ENCODE results near the gene ABCC12.

Gene ABCC12

GRCh38 chr16:48146710-48147109, 9.1 kb downstream of the ABCC12 start:
- in situ Hi-C loops (cut with MboI; ENCODE audit: low pct_unique_long_range_greater_than_20kb, low sequenced_read_pairs, unreplicated experiment) = no loop called here
- no peak for TF ChIP-seq CTCF (IDR thresholded peaks at IDR 0.05; ENCODE audit: extremely low read depth, insufficient read depth, missing control alignments)
- no peak for DNase-seq (ENCODE audit: low spot score)

- in situ Hi-C loops (cut with MboI; ENCODE audit: low pct_unique_long_range_greater_than_20kb, low sequenced_read_pairs, unreplicated experiment) = no loop called here
- no peak for DNase-seq (ENCODE audit: low spot score)
- TF ChIP-seq CTCF (IDR thresholded peaks at IDR 0.05; ENCODE audit: extremely low read depth, insufficient read depth, missing control alignments) = no peak
Measured at GRCh38 chr16:48146131-48146530, 9.7 kb downstream of the ABCC12 start.

GRCh38 chr16:48143812-48144368, 11.9 kb downstream of the ABCC12 start:
- no peak for DNase-seq (ENCODE audit: low spot score)
- no peak for TF ChIP-seq CTCF (IDR thresholded peaks at IDR 0.05; ENCODE audit: extremely low read depth, insufficient read depth, missing control alignments)
- in situ Hi-C loops (cut with MboI; ENCODE audit: low pct_unique_long_range_greater_than_20kb, low sequenced_read_pairs, unreplicated experiment) = no loop called here

- in situ Hi-C loops (cut with MboI; ENCODE audit: low pct_unique_long_range_greater_than_20kb, low sequenced_read_pairs, unreplicated experiment) = no loop called here
- no peak for DNase-seq (ENCODE audit: low spot score)
- TF ChIP-seq CTCF (IDR thresholded peaks at IDR 0.05; ENCODE audit: extremely low read depth, insufficient read depth, missing control alignments) = no peak
Measured at GRCh38 chr16:48140821-48141220, 15.0 kb downstream of the ABCC12 start.

- no peak for TF ChIP-seq CTCF (IDR thresholded peaks at IDR 0.05; ENCODE audit: extremely low read depth, insufficient read depth, missing control alignments)
- DNase-seq (ENCODE audit: low spot score) = no peak
- in situ Hi-C loops (cut with MboI; ENCODE audit: low pct_unique_long_range_greater_than_20kb, low sequenced_read_pairs, unreplicated experiment) = no loop called here
Measured at GRCh38 chr16:48139517-48139916, 16.3 kb downstream of the ABCC12 start.

- DNase-seq (ENCODE audit: low spot score) = no peak
- in situ Hi-C loops (cut with MboI; ENCODE audit: low pct_unique_long_range_greater_than_20kb, low sequenced_read_pairs, unreplicated experiment) = no loop called here
- TF ChIP-seq CTCF (IDR thresholded peaks at IDR 0.05; ENCODE audit: extremely low read depth, insufficient read depth, missing control alignments) = no peak
Measured at GRCh38 chr16:48138543-48138942, 17.2 kb downstream of the ABCC12 start.

GRCh38 chr16:48137822-48138221, 18.0 kb downstream of the ABCC12 start:
- no peak for DNase-seq (ENCODE audit: low spot score)
- in situ Hi-C loops (cut with MboI; ENCODE audit: low pct_unique_long_range_greater_than_20kb, low sequenced_read_pairs, unreplicated experiment) = no loop called here
- TF ChIP-seq CTCF (IDR thresholded peaks at IDR 0.05; ENCODE audit: extremely low read depth, insufficient read depth, missing control alignments) = no peak

Data from GM13977 (cell line).